ENCODE data around the gene ARHGAP4.

DNA sequence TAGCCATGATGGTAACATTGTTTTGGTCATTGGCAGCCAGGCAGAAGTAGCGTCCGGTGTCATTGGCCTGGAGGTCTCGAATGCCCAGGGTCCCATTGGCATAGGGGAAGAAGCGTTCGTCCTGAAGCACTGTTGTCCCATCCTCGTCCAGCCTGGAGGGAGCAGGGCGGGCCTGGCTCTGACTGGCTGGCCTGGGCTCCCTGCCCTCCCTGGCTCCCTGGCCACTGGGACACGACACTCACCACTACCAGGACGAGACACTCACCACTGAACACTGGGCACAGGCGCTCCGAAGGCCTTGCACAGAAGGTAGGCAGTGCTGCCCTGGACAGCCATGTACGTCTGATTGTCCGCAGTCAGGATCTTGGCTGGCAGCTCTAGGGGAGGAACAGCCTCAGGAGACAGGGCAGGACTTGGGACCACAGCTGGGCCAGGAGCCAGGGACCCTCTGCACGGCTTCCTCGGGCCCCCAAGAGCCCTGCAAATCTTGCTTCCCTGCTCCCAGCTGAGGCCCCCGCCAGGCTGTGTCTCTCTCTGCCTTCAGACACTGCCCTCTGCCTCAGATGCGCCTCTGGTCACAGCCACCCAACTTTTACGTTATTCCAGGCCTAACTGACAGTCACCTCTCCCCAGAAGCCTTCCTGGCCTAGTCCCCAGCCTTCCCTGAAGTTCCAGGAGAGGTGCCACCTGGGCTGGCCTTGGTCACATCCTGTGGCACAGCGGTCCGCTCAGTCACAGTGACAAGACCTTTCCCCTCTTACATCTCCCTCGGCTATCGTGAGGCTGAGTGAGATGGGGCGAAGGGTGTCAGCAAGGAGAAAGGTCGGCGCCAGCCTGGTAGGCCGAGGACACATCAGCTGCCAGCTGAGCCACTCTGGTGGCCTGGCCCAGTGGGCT lies 57.2 kb downstream of the ARHGAP4 start:
- no peak for TF ChIP-seq POLR2AphosphoS5 (IDR thresholded peaks at IDR 0.05)
- TF ChIP-seq, protein P1, sequence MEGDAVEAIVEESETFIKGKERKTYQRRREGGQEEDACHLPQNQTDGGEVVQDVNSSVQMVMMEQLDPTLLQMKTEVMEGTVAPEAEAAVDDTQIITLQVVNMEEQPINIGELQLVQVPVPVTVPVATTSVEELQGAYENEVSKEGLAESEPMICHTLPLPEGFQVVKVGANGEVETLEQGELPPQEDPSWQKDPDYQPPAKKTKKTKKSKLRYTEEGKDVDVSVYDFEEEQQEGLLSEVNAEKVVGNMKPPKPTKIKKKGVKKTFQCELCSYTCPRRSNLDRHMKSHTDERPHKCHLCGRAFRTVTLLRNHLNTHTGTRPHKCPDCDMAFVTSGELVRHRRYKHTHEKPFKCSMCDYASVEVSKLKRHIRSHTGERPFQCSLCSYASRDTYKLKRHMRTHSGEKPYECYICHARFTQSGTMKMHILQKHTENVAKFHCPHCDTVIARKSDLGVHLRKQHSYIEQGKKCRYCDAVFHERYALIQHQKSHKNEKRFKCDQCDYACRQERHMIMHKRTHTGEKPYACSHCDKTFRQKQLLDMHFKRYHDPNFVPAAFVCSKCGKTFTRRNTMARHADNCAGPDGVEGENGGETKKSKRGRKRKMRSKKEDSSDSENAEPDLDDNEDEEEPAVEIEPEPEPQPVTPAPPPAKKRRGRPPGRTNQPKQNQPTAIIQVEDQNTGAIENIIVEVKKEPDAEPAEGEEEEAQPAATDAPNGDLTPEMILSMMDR (IDR thresholded peaks at IDR 0.05): no peak
- no peak for TF ChIP-seq POLR2A (IDR thresholded peaks at IDR 0.05)
